ENCODE measurements around the gene GRPEL1. TPM values are rescaled to one million over a fixed set of nuclear protein-coding genes. Genes with fewer than 3 reads are reported as not detected.

The GRPEL1 gene
- total RNA-seq, 1 donor from 2014 or later, result 100 TPM

DNA sequence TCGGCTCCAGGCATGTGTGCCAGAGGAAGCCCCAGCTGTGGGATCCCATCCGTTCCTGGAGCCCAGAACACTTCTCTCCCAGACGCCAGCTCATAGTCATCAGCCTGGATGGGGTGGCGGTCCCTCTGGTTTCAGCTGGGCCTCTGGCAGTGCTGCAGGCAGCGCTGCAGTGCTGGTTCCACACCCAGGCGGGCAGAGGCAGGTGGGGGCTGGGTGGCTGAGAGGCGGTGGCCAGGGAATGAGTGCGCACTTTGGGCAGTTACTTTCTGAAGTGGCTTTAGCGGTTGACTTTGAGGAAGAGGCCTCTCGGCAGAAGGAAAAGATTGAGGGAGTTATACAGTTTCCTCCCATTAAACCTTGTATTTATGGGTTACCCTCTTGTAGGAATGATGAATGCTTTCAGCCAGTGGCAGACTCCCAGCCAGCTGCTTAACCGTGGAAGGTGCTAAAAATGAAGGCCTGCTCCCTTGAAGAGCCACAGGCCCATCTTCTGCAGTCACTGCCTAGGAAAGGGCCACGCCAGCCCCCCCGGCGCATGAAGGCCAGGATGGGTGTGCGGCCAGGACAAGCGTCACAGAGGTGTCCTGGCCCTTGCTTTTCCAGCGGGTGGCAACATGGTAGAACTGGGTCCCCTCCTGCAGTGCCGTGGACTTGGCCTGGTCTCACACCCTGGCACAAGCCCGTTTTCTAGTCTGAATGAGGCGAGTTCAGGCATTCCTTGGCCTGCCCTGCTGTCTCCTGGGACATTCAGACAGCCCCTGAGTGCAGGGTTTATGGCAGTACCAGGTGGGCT lies 14.7 kb downstream of the GRPEL1 start:
- H3K27me3 Mint-ChIP-seq, result no peaks in the 10 kb centered on the region
- no peak overlapping the region for H3K4me3 Mint-ChIP-seq
- peaks cover 23% of the 10 kb centered on the region for H3K36me3 Mint-ChIP-seq (ENCODE audit: low read depth)
- H3K4me1 Mint-ChIP-seq, result peaks cover 11% of the 10 kb centered on the region
- H3K27ac Mint-ChIP-seq, result peak overlapping the region; percentile 56
- intact Hi-C loops (cut with micrococcal nuclease), result no loop called here
- DNase-seq, result peak; percentile 69
- no peaks in the 10 kb centered on the region for H3K9me3 Mint-ChIP-seq

DNA sequence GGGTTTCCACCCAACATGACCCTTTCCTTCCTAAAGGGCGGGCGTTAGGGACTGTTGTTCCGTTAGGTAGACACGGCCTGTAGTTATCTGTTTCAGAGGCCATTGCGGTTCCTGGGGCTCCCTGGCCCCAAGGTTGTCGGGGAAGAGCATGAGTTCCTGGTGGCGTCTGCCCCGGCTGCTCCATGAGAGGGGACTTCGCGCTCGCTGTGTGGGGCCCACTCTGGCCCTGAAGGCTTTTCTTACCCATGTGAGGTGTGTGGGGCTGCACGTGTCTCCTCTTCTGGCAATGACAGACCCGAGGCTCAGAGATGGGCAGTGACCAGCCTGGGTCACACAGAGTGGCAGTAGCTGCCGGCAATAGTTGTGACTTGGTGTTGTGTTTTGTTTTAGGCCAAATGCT lies 15.6 kb downstream of the GRPEL1 start:
- H3K27me3 Mint-ChIP-seq, result no peaks in the 10 kb centered on the region
- H3K27ac Mint-ChIP-seq, result no peak overlapping the region
- no peak overlapping the region for H3K4me3 Mint-ChIP-seq
- no peaks in the 10 kb centered on the region for H3K9me3 Mint-ChIP-seq
- H3K36me3 Mint-ChIP-seq (ENCODE audit: low read depth), result peaks cover 19% of the 10 kb centered on the region
- peaks cover 13% of the 10 kb centered on the region for H3K4me1 Mint-ChIP-seq
- no peak for DNase-seq
- intact Hi-C loops (cut with micrococcal nuclease), result no loop called here

DNA sequence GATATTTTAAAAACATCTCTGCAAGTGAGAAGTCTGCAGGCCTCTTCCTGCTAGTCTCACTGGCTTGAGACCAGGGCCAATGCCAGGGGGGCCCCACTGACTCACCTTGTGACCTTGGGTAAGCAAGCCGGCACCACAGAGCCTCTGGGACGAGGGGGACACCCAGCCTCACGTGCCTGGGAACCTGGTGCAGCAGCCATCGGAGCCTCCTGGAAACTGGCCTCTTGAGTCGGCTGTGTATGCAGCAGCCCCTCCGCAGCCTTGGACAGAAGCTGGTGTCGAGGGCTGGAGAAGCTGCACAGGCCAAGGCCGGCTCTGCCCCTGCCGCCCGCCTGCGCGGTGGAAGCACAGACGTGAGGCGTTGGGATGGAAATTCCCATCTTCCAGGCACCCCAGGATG lies 16.0 kb downstream of the GRPEL1 start:
- intact Hi-C loops (cut with micrococcal nuclease), result no loop called here
- Mint-ChIP-seq H3K4me1 (peaks cover 16% of the 10 kb centered on the region), H3K4me3 (no peak overlapping the region), H3K27ac (no peak overlapping the region), H3K9me3 (no peaks in the 10 kb centered on the region), H3K27me3 (no peaks in the 10 kb centered on the region), H3K36me3 (ENCODE audit: low read depth) (peaks cover 19% of the 10 kb centered on the region)
- no peak for DNase-seq

- H3K4me1 Mint-ChIP-seq, result peaks cover 22% of the 10 kb centered on the region
- peaks cover 18% of the 10 kb centered on the region for H3K36me3 Mint-ChIP-seq (ENCODE audit: low read depth)
- H3K4me3 Mint-ChIP-seq, result no peak overlapping the region
- intact Hi-C loops (cut with micrococcal nuclease), result no loop called here
- DNase-seq, result no peak
- no peaks in the 10 kb centered on the region for H3K9me3 Mint-ChIP-seq
- H3K27ac Mint-ChIP-seq, result no peak overlapping the region
- no peaks in the 10 kb centered on the region for H3K27me3 Mint-ChIP-seq
Measured at GRCh38 chr4:7051144-7051495, 16.7 kb downstream of the GRPEL1 start.

DNA sequence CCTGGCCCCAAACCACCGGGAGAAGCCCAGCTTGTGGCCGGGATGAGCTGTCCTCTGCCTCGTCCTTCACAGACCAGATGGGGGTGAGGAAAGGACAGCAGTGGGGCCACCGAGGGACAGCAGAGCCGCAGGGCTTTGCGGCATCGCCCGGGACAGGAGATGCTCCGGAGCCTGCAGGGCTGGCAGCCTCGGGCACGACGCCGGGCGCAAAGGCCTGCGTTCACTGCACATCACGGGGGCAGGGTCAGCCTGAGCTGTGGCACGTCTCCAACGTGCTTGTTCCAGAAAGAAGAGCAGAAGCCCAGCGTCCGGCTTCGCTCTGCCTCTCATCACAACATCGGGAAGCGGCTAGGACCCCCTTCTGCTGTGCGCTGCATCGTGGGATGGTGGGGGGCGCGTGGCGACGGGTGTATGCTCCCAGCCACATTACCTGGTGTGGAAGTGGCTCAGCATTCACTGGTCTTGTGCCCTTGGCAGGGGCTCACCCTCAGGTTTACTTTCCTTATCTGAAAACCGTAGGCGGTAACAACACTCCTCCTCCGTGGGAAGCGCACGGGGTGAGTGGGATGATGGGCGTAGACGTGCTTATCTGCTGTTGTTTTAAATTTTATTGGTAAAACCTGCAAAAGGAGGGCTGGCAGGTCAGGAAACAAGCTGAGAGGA lies 17.3 kb downstream of the GRPEL1 start:
- intact Hi-C loops (cut with micrococcal nuclease), result no loop called here
- no peaks in the 10 kb centered on the region for H3K9me3 Mint-ChIP-seq
- no peak overlapping the region for H3K4me3 Mint-ChIP-seq
- peaks cover 16% of the 10 kb centered on the region for H3K36me3 Mint-ChIP-seq (ENCODE audit: low read depth)
- H3K27ac Mint-ChIP-seq, result no peak overlapping the region
- DNase-seq, result no peak
- H3K27me3 Mint-ChIP-seq, result no peaks in the 10 kb centered on the region
- peaks cover 25% of the 10 kb centered on the region for H3K4me1 Mint-ChIP-seq

- intact Hi-C loops (cut with micrococcal nuclease), result no loop called here
- Mint-ChIP-seq H3K9me3 (no peaks in the 10 kb centered on the region), H3K4me3 (no peak overlapping the region), H3K36me3 (ENCODE audit: low read depth) (peaks cover 22% of the 10 kb centered on the region), H3K27ac (peak overlapping the region; percentile 20), H3K4me1 (peaks cover 34% of the 10 kb centered on the region), H3K27me3 (no peaks in the 10 kb centered on the region)
- no peak for DNase-seq
Measured at GRCh38 chr4:7049739-7050138, 18.1 kb downstream of the GRPEL1 start.

- no peak for DNase-seq
- Mint-ChIP-seq H3K27me3 (no peaks in the 10 kb centered on the region), H3K4me3 (no peak overlapping the region), H3K36me3 (ENCODE audit: low read depth) (peaks cover 19% of the 10 kb centered on the region), H3K27ac (peak overlapping the region; percentile 20), H3K9me3 (no peaks in the 10 kb centered on the region), H3K4me1 (peaks cover 38% of the 10 kb centered on the region)
- intact Hi-C loops (cut with micrococcal nuclease), result no loop called here
Measured at GRCh38 chr4:7049295-7049694, 18.6 kb downstream of the GRPEL1 start.

GRCh38 chr4:7048642-7049041 lies 19.2 kb downstream of the GRPEL1 start:
- H3K36me3 Mint-ChIP-seq (ENCODE audit: low read depth), result peaks cover 12% of the 10 kb centered on the region
- H3K4me3 Mint-ChIP-seq, result no peak overlapping the region
- intact Hi-C loops (cut with micrococcal nuclease), result no loop called here
- H3K27ac Mint-ChIP-seq, result no peak overlapping the region
- no peak for DNase-seq
- no peaks in the 10 kb centered on the region for H3K27me3 Mint-ChIP-seq
- no peaks in the 10 kb centered on the region for H3K9me3 Mint-ChIP-seq
- H3K4me1 Mint-ChIP-seq, result peaks cover 41% of the 10 kb centered on the region

DNA sequence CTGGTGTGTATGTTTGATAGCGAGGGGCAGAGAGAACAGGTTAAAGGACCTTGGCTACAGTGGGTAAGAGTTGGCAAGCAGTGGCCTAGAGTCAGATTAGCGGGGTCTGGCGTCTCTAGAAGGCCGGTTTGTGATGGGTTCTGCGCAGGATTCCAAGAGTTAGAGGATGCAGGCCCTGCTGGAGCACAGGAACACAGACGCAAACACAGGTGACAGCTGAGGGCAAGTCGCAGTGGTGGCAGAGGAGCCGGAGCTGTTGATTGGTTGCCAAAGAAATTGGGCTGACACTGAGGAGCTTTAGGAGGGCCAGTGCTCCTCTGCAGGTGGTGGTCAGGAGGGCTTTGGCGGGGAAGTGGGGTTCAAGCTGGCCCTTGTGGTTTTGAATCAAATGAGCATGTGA lies 20.9 kb downstream of the GRPEL1 start:
- Mint-ChIP-seq H3K9me3 (no peaks in the 10 kb centered on the region), H3K27me3 (peaks cover 5% of the 10 kb centered on the region), H3K27ac (no peak overlapping the region), H3K4me1 (peaks cover 40% of the 10 kb centered on the region), H3K4me3 (no peak overlapping the region), H3K36me3 (ENCODE audit: low read depth) (peaks cover 11% of the 10 kb centered on the region)
- intact Hi-C loops (cut with micrococcal nuclease), result no loop called here
- DNase-seq, result no peak

GRCh38 chr4:7045961-7046921 lies 21.6 kb downstream of the GRPEL1 start:
- Mint-ChIP-seq H3K4me3 (no peak overlapping the region), H3K27me3 (peaks cover 12% of the 10 kb centered on the region), H3K27ac (peak overlapping the region; percentile 59), H3K36me3 (ENCODE audit: low read depth) (peaks cover 11% of the 10 kb centered on the region), H3K4me1 (peaks cover 44% of the 10 kb centered on the region), H3K9me3 (no peaks in the 10 kb centered on the region)
- intact Hi-C loops (cut with micrococcal nuclease), result no loop called here
- DNase-seq, result no peak

- Mint-ChIP-seq H3K36me3 (ENCODE audit: low read depth) (peaks cover 11% of the 10 kb centered on the region), H3K4me3 (peak overlapping the region; percentile 91), H3K27ac (peak overlapping the region; percentile 65), H3K27me3 (peaks cover 12% of the 10 kb centered on the region), H3K4me1 (peaks cover 44% of the 10 kb centered on the region), H3K9me3 (no peaks in the 10 kb centered on the region)
- intact Hi-C loops (cut with micrococcal nuclease), result no loop called here
- no peak for DNase-seq
Measured at GRCh38 chr4:7045553-7045952, 22.3 kb downstream of the GRPEL1 start.

DNA sequence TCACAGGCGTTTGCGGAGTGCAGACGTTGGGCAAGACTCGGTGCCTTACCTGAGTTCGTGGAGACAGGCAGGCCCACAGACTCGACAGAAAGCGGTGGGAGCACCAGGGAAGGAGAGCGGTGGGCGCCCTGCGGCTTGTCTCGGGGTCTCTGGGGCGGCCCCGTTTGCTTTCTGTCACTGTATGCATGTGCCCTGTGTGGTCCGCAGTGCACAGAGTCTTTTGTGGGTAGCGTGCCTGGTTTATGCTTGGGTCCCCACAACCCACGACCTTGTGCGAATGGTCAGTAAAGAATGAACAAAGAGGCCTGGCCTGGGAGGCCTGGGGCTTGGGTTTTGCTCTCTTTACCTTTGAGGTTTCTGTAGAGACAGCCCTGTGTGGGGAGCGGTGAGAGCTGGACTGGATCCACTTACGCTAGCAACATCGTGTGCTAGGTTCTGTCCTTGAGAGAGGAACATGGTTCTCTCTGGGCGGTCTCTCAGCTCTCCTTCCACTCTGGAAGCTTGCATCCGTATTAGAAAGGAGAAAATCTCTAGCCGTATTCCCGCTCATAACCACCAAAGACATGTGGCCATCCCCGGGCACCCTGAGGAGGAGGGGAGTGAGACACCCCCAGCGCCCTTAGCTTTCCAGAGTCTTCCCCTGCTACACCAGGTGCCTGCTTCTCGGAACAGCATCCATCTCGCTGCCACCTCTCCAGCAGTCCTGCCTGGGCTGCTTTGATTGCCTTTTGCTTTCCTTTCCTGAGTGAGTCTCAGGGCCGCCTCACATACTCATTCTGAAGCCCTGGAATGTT lies 23.5 kb downstream of the GRPEL1 start:
- DNase-seq, result no peak
- peaks cover 44% of the 10 kb centered on the region for H3K4me1 Mint-ChIP-seq
- no peaks in the 10 kb centered on the region for H3K9me3 Mint-ChIP-seq
- H3K4me3 Mint-ChIP-seq, result peak overlapping the region; percentile 91
- intact Hi-C loops (cut with micrococcal nuclease), result loop anchor here (5.0 kb wide), 1 partner anchor 147 kb away; no protein-coding TSS in a partner anchor
- H3K36me3 Mint-ChIP-seq (ENCODE audit: low read depth), result peaks cover 11% of the 10 kb centered on the region
- H3K27me3 Mint-ChIP-seq, result peaks cover 12% of the 10 kb centered on the region
- H3K27ac Mint-ChIP-seq, result peak overlapping the region; percentile 69

All from activated CD4-positive, alpha-beta T cell treated with anti-CD3 and anti-CD28 coated beads, Interleukin-2, amount 10 ng/mL, durations not matched to agents 24 days and 14 days (primary cell).